Gastroesophageal sphincter (tissue), 4 donors: ENCODE data around the gene COL15A1. TPM values are rescaled to one million over a fixed set of nuclear protein-coding genes. Genes with fewer than 3 reads are reported as not detected.
A peak's percentile ranks its signal among the peaks of the same experiment; 100 is the strongest.

Source experiments
- ATAC-seq: fragments of 150-250 bp; one replicate; pipeline ENCODE4 v1.9.1; 2016; ENCODE audit warnings: mild to moderate bottlenecking, moderate library complexity
- H3K27ac ChIP-seq, 4 donors: fragments of 200-600 bp; sonication (generic) in 3 of 4; 1 replicate in 3 of 4; 2 replicates in 1 of 4; pipeline ENCODE4 v1.5.1; 2016 to 2019
- H3K27me3 ChIP-seq: fragments of 200-600 bp; sonication (generic); one replicate; pipeline ENCODE4 v1.5.1; 2019
- H3K36me3 ChIP-seq, 2 donors: fragments of 200-600 bp; sonication (generic); one replicate each; pipeline ENCODE4 v1.5.1; 2019; ENCODE audit warnings: control low read depth in 1 of 2
- H3K4me1 ChIP-seq, 3 donors: fragments of 200-600 bp; sonication (generic); 1 replicate in 2 of 3; 2 replicates in 1 of 3; pipeline ENCODE4 v1.5.1; 2016 to 2019; ENCODE audit warnings: control low read depth in 2 of 3
- H3K4me3 ChIP-seq, 2 donors: fragments of 200-600 bp; sonication (generic); one replicate each; pipeline ENCODE4 v1.5.1; 2019; ENCODE audit warnings: mild to moderate bottlenecking in 1 of 2, moderate library complexity in 1 of 2
- H3K9me3 ChIP-seq, 3 donors: fragments of 200-600 bp; sonication (generic); one replicate each; pipeline ENCODE4 v1.5.1; 2017 to 2019; ENCODE audit warnings: control low read depth in 2 of 3
- EP300 ChIP-seq: sonication (generic); formaldehyde crosslinking; IDR thresholded peaks from one replicate; pipeline ENCODE4 v1.6.1; 2017; ENCODE audit warnings: antibody characterized with exemption, mild to moderate bottlenecking
- POLR2A ChIP-seq, 2 donors: fragments of 450-650 bp; IDR thresholded peaks; one replicate each; pipeline ENCODE4 v1.6.1; 2017; ENCODE audit warnings: antibody characterized with exemption in 2 of 2, mild to moderate bottlenecking in 2 of 2, moderate library complexity in 1 of 2
- POLR2AphosphoS5 ChIP-seq: sonication (generic); formaldehyde crosslinking; IDR thresholded peaks from one replicate; pipeline ENCODE4 v1.6.1; 2017; ENCODE audit warnings: antibody characterized with exemption
- WGBS, 2 donors: methylation state at CpG; one replicate each; pipeline ENCODE4 v1.1.5; 2018; ENCODE audit warnings: low coverage in 1 of 2; 5-methylcytosine and 5-hydroxymethylcytosine counted together
- total RNA-seq, 4 donors: library from RNA; depleted of rRNA; stranded (reverse); fragments of >200 nt; gene quantifications; one replicate each; pipeline ENCODE4 v1.1.0, GENCODE V29; 2016
- TF ChIP-seq, protein P1 (sequence below), 4 experiments: fragments of 200-600 bp in 2 of 4; fragments of 450-650 bp in 2 of 4; sonication (generic) in 1 of 4; IDR thresholded peaks; one replicate each; pipeline ENCODE4 v1.5.1; 2017 to 2019; ENCODE audit warnings: antibody characterized with exemption in 4 of 4, mild to moderate bottlenecking in 2 of 4, moderate library complexity in 2 of 4

The COL15A1 gene
- total RNA-seq, 4 donors from 2014 or later: 80.5 to 256 (median 97.2) TPM

DNA sequence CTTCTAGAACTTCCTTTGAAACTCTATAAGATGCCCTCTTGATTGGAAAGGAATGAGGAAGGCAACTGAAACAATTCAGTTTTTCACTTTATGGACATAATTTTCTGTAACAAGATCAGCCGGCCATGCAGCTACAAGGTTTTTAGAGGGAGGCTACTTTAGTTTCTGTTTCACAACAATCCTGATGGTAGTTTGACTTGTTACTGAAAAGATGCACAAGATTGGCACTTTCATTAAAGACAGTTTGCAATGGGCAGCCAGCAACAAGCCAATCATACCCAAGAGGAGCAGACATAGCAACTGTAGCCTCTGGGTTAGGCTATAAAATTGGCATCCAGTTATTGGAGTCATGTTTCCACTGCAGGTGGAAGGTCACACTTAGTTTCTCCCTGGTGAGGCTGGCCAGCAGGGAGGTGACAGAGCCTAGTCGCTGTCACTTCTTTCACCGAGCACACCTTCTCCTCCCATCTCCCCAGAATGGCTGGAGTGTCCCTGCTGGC lies 87.0 kb downstream of the COL15A1 start:
- no peaks in the 10 kb centered on the region for H3K27me3 ChIP-seq
- no peaks in the 10 kb centered on the region for H3K9me3 ChIP-seq
- no peak for ATAC-seq
- H3K4me1 ChIP-seq: no peaks in the 10 kb centered on the region
- 100% methylated on average over 1 of the region's 3 CpGs for WGBS, 2 donors
- H3K27ac ChIP-seq: peak overlapping the region; percentile 49 to 69 (median 57)
- H3K4me3 ChIP-seq: no peak overlapping the region
- TF ChIP-seq EP300 (no peak), POLR2AphosphoS5 (no peak), POLR2A (IDR thresholded peaks at IDR 0.05) (no peak)
- TF ChIP-seq, protein P1, sequence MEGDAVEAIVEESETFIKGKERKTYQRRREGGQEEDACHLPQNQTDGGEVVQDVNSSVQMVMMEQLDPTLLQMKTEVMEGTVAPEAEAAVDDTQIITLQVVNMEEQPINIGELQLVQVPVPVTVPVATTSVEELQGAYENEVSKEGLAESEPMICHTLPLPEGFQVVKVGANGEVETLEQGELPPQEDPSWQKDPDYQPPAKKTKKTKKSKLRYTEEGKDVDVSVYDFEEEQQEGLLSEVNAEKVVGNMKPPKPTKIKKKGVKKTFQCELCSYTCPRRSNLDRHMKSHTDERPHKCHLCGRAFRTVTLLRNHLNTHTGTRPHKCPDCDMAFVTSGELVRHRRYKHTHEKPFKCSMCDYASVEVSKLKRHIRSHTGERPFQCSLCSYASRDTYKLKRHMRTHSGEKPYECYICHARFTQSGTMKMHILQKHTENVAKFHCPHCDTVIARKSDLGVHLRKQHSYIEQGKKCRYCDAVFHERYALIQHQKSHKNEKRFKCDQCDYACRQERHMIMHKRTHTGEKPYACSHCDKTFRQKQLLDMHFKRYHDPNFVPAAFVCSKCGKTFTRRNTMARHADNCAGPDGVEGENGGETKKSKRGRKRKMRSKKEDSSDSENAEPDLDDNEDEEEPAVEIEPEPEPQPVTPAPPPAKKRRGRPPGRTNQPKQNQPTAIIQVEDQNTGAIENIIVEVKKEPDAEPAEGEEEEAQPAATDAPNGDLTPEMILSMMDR (IDR thresholded peaks at IDR 0.05): no peak
- H3K36me3 ChIP-seq: peaks cover 0 to 67% of the 10 kb centered on the region in 2 donors

DNA sequence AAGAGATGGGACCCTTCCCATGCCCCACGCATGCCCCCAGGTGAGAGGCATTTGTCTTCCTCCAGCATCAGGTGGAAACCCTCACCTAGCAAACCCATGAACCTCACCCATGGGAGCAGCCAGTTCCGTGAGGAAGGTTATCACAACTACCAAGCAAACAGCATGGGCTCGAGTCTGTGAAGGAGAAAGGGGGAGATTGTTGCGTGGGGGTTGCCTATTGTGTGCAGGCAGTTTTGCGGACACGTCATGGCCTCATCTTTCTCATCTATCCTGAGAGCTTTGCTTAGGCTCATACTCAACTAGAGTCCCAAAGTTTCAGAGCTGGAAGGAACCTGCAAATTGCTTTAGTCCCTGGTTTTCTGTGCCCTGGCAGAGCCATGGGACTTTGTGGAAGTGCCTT lies 87.6 kb downstream of the COL15A1 start:
- no peak for ATAC-seq
- Histone ChIP-seq H3K36me3 (peaks cover 0 to 67% of the 10 kb centered on the region in 2 donors), H3K27ac (peak overlapping the region in 3 of 4 donors; percentile 49 to 69 (median 54))

DNA sequence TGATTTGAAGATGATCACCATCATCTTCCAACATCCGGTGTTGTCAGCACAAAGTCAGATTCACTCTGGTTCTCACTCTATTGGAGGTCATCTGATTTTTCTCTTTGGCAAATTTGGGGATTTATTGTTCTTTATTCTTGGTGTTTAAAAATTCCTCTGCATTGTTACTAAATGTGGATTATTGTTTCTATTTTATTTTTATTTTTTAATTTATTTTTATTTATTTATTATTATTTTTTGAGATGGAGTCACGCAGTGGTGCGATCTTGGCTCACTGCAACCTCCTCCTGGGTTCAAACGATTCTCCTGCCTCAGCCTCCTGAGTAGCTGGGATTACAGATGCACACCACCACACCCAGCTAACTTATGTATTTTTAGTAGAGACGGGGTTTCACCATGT lies 88.3 kb downstream of the COL15A1 start:
- TF ChIP-seq, protein P1 (IDR thresholded peaks at IDR 0.05): no peak
- TF ChIP-seq POLR2AphosphoS5 (no peak), POLR2A (IDR thresholded peaks at IDR 0.05) (no peak), EP300 (no peak)
- peaks cover 0 to 67% of the 10 kb centered on the region in 2 donors for H3K36me3 ChIP-seq
- H3K4me1 ChIP-seq: no peaks in the 10 kb centered on the region
- H3K27me3 ChIP-seq: no peaks in the 10 kb centered on the region
- H3K27ac ChIP-seq: no peak overlapping the region
- 98 to 100% methylated on average over 4 to 5 of the region's 5 CpGs for WGBS, 2 donors
- H3K9me3 ChIP-seq: no peaks in the 10 kb centered on the region
- no peak overlapping the region for H3K4me3 ChIP-seq
- ATAC-seq: no peak

More for the DNA sequence above, 87.6 kb downstream of the COL15A1 start:
- Histone ChIP-seq H3K9me3 (no peaks in the 10 kb centered on the region), H3K4me3 (no peak overlapping the region), H3K4me1 (no peaks in the 10 kb centered on the region), H3K27me3 (no peaks in the 10 kb centered on the region)
- no CpG with 5 or more reads among the region's 6 CpGs for WGBS, 2 donors
- no peak for TF ChIP-seq POLR2AphosphoS5
- TF ChIP-seq, protein P1 (IDR thresholded peaks at IDR 0.05): no peak
- no peak for TF ChIP-seq EP300
- no peak for TF ChIP-seq POLR2A (IDR thresholded peaks at IDR 0.05)

DNA sequence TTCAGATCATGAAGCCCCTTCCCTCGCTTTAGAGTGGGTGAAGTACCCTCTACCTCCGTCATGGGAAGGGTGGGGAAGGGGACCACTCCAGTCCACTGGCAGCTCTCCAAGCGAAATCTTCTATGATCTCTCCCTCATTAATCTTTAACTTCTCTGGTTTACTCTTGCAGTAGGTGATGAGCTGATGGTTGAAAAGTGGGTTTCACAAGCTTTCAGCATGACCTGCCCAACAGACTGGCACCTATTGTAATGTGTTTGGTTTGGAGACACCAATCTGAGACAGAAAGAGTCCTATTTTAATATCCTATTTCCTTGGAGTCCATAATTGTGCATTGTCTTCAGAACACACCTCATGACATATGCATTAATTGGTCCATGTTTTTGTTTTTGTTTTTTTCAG lies 90.4 kb downstream of the COL15A1 start:
- Histone ChIP-seq H3K4me3 (no peak overlapping the region), H3K36me3 (peaks cover 0 to 67% of the 10 kb centered on the region in 2 donors), H3K27ac (no peak overlapping the region), H3K9me3 (no peaks in the 10 kb centered on the region), H3K27me3 (no peaks in the 10 kb centered on the region), H3K4me1 (no peaks in the 10 kb centered on the region)
- no peak for ATAC-seq
- 91% methylated on average over 3 of the region's 3 CpGs; no CpG with 5 or more reads in 1 of the 2 donors for WGBS, 2 donors
- TF ChIP-seq POLR2A (IDR thresholded peaks at IDR 0.05): no peak

DNA sequence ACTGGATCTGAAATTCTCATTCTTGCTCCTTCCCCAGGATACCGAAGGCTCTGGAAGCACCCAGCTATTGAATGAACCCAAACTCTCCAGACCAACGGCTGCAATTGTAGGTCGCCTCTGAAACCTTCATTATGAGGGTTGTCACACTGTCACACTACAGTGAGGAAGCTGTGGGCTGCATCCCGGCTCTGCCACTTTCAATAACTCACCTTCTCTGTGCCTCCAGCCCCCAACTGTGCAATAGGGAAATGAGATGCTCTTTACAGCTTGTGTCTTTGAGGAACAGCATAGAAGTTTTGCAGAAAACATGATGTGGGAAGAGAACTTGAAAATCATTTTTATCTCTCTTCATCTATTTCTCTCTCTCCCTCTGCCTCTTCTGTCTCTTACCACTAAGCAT lies 91.6 kb downstream of the COL15A1 start:
- peaks cover 0 to 79% of the 10 kb centered on the region in 2 donors for H3K36me3 ChIP-seq
- H3K27ac ChIP-seq: no peak overlapping the region
- H3K4me3 ChIP-seq: no peak overlapping the region
- no peaks in the 10 kb centered on the region for H3K4me1 ChIP-seq
- H3K9me3 ChIP-seq: no peaks in the 10 kb centered on the region
- TF ChIP-seq EP300 (no peak), POLR2A (IDR thresholded peaks at IDR 0.05) (no peak), POLR2AphosphoS5 (no peak)
- TF ChIP-seq, protein P1 (IDR thresholded peaks at IDR 0.05): no peak
- 60 to 84% methylated on average over 1 to 3 of the region's 4 CpGs for WGBS, 2 donors
- no peaks in the 10 kb centered on the region for H3K27me3 ChIP-seq
- no peak for ATAC-seq
